NCI-H524 treated with DMSO at 0.1 percent for 48 hours (cell line): ENCODE data around the gene EEF2KMT.
"Not testable (repeated sequence)": the region's sequence is repeated elsewhere in the genome, so short reads cannot be mapped to it uniquely, and the experiment has no call there.

Experiments
- DNase-seq: peaks from one replicate; lab custom pipeline; 2025; lab: John Stamatoyannopoulos, UW

Gene EEF2KMT

GRCh38 chr16:5070431-5071186, 27.0 kb downstream of the EEF2KMT start:
- no peak for DNase-seq

DNA sequence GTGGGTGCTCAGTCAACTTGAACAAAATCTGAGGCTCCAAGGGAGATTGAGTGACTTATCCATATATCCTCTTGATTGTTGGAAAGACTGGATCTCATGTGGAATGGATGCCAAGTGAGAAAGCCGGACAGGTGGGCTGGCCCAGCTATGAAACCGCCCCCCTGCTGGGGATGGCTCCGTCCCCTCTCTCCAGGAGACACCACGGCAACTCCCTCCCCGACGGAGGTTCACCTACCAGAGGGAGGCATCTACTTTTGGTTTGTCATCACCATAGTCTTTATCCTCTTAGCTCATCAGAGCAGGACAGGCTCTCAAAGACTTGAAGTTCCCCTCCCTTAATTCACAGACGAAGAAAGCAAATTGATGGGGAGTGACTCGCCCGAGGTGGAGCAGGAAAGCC, 27.7 kb downstream of the EEF2KMT start:
- no peak for DNase-seq

GRCh38 chr16:5069048-5069447, 28.5 kb downstream of the EEF2KMT start:
- no peak for DNase-seq

DNA sequence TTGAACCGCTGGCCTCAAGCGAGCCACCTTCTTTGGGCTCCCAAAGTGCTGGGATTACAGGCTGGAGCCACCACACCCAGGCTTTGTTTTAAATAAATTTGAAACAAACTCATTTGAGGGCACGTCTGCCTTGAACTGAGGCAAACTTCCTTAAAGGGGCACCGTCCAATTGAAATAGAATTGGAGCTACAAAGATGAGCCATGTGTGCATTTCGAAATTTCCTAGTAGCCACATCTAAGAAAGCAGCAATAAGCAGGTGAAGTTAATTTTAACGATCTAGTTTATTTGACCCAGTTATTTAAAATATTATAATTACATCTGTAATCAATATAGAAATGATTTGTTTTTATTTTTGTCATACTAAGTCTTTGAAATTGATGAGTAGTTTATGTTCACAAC, 31.1 kb downstream of the EEF2KMT start:
- DNase-seq: no peak

DNA sequence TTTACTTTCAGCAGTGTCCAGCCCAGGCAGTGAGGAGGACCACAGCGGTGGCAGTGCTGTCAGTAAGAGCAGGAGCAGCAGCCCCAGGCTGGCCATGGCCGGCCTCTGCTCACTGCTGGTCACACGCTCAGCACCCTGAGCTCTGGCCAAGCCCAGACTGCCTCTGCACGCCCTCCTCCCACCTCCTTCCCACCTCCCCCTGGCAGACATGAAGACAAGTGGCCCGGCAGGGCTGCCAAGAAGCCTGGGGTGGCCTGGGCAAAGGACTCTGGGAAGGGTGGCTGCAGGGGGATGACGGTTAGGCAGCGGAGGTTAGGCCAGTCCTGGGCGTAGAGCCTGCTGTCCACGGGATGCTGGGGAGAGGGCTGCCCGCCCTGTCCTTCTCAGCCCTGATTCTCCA, 31.8 kb downstream of the EEF2KMT start, which contains the start of gene C16orf89:
C16orf89 (minus strand) TSS at position 144 of the 400 bp plus-strand sequence; CDS start at position 96, 48 bp downstream.
- no peak for DNase-seq

- no peak for DNase-seq
Observed at GRCh38 chr16:5065326-5065725, 32.3 kb downstream of the EEF2KMT start.

DNA sequence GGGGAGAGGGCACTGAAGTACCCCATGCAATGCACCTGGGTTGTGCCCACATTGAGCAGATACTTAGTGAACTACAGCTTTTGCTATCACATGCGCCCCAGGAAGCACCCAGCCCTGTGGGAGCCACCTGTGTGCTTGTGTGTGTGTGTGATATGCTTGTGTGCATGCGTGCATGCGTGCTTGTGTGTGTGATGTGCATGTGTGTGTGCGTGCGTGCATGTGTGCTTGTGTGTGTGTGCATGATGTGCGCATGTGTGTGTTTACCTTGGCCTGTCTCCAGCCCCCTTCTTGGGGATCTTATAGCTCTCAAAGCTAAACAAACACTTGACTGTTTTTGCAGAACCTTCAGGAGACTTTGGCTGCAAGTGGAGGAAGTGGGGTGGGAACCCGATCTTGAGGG, 32.7 kb downstream of the EEF2KMT start:
- no peak for DNase-seq

DNA sequence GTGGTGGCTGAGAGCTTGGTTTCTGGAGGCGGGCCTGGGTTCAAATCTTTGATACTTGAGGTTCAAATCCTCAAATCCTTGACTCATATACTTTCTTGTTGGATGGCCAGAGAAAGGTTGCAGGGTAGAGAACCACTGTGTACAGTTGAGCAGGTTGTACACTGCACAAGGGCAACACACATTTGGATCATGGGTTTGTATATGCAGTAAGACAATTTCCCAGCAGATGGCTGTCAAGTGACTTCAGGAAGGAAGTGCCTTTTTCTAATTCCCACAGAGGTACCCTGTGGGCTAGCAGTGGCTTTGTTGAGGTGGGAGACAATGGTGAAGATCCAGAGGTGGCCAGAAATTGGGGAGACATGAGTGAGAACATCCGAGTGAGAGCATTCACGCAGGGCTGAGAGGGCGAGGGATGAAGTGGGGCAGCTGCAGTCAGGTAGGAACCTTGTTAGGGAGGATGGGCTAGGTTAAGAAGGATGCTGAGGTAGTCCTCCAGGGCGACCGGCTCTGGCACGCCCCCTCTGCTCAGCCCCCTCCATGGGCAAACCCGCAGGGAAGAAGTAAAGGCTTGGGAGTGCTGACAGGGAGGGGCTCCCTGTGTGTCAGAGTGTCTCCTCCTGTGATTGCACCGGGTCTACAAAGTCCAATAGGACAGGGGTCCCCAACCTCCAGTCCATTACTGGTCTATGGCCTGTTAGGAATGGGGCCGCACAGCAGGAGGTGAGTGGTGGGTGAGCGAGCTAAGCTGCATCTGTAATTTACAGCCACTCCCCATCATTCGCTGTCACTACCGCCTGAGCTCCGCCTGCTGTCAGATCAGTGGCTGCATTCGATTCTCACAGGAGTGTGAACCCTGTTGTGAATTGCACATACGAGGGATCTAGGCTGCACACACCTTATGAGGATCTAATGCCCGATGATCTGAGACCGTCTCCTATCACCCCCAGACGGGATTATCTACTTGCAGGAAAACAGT, 34.5 kb downstream of the EEF2KMT start:
- DNase-seq: no peak

DNA sequence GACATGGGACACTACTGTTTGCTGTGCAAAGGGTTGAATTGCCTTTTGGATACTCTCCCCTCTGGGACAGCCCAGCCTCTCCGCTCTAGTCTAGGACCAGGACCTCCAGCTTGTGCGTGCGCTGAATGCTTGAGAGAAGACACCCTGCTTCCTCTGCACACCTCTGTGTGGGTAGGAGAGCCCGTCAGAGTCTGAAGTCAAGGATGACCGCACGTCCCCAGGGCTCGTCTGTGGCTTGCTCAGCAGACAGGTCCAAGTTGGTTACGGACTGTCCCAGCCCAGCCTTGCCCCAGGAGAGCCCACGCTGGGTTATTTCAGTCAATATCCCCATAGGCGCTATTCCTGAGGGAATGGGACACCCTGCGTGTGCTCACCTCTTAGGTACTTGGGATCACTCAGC, 35.5 kb downstream of the EEF2KMT start:
- no peak for DNase-seq

- DNase-seq: no peak
Observed at GRCh38 chr16:5060073-5060641, 37.4 kb downstream of the EEF2KMT start.

GRCh38 chr16:5059386-5060072, 38.1 kb downstream of the EEF2KMT start:
- DNase-seq: no peak

GRCh38 chr16:5058476-5058875, 39.1 kb downstream of the EEF2KMT start:
- DNase-seq: no peak

GRCh38 chr16:5056352-5056751, 41.2 kb downstream of the EEF2KMT start:
- peak; percentile 1 for DNase-seq

DNA sequence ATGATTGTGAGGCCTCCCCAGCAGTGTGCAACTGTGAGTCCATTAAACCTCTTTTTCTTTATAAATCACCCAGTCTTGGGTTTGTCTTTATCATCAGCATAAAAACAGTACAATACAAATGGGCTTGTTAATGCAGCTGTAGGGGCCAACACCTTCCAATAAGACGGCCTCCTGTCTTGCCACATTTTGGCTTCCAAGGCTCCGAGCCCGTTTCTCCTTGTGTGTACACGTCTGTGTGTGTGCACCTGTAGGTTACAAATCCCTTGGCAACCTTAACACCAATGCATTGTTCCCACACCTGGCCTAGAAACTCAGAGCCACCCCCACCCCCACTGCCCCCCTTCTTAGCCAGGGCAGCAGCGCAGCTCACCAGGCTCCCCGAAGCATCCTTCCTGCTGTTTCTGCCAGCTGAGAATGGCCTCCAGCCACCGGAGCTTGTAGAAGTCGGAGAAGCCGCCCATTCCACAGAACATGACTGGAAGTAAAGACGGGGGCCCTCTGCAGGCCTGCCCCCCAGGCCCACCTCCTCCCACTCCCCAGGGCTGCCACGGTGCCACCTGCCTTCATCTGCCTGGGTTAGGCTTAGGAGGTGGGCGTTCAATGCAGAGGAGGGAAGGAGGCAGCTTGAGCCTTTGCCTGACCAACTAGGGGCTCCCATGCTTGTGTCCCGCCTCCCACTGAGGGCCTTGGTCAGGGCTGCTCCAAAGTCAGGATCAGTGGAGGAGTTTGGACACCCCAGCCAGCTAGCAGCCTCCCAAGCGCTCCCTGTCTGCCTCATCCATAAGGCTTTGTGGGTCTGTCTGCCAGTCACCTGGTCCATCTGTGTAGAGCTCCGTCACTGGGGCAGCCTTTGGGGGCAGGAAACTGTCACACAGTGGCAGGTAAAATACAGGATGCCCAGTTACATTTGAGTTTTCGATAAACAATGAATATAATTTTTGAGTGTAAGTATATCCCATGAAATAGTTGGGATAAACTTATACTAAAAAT, 42.4 kb downstream of the EEF2KMT start:
- DNase-seq: no peak

DNA sequence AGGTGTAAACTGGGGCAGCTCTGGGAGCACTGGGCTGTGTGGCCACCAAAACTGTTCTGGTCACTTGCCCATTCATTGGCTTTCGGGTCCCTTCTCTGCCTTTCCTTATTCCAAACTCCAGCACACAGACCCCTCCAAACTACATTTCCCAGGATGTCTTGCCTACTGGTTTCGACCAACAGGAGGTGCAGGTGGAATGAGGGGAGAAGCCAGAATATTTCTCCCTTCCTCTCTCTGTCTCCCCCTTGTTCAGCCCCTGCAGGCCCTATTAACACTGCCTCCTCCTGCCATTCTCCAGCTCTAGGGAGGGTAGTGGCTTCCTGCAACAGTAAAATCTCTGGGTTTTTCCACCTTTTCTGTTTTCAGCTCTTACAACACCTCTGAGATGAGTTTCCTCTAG, 50.7 kb downstream of the EEF2KMT start:
- DNase-seq: no peak

- no peak for DNase-seq
Observed at GRCh38 chr16:5045499-5046115, 52.0 kb downstream of the EEF2KMT start.

DNA sequence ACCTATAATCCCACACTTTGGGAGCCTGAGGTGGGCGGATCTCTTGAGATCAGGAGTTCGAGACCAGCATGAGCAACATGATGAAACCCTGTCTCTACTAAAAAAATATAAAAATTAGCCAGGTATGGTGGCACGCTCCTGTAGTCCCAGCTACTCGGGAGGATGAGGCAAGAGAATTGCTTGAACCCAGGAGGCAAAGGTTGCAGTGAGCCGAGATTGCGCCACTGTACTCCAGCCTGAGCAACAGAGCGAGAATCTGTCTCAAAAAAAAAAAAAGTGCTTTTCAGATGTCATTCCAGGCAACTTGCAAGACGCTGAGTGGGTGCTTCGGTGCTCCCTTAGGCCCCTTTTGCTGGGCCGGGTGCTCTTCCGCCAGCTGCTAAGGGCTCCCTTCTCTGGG, 53.0 kb downstream of the EEF2KMT start:
- DNase-seq: not testable (repeated sequence)

- no peak for DNase-seq
Observed at GRCh38 chr16:5044011-5044540, 53.5 kb downstream of the EEF2KMT start.

DNA sequence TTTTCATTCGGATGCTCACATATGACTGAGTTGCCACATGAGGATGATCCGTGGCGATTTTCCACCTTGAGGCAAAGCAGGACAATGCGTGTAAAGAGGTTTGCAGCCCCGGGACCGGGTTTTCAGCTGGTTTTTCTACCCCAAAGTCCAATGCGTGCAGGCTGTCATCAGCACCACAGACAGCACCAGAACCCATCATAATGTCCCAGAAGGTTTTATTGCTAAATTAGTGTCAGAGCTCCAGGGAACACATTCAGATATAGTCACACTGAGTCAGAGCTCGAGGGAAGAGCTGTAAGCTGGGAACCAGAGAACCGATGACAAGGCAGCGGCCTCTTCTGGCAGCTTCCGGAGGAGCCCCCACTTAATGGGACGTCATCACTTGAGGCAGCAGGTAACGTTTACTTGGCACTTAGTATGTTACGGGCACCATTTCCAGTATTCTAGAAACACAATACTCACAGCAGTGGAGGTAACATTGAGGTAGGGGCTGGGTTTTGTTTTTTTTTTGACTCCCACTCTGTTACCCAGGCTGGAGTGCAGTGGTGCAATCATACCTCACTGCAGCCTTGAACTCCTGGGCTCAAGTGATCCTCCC, 54.9 kb downstream of the EEF2KMT start:
- DNase-seq: no peak
